HG02852 (cell line): Measurements from ENCODE around the gene ATP8B4.

Experiments used
- ATAC-seq: cut with Tn5 transposase; IDR thresholded peaks from one replicate; pipeline ENCODE4 v1.9.1; 2021; ENCODE audit warnings: mild to moderate bottlenecking, moderate library complexity; ENCODE audit not compliant: unreplicated experiment

ATP8B4 gene

GRCh38 chr15:49901996-49902684, 216.9 kb downstream of the ATP8B4 start:
- no peak for ATAC-seq

GRCh38 chr15:49901321-49901720, 217.7 kb downstream of the ATP8B4 start:
- ATAC-seq = no peak

GRCh38 chr15:49900903-49901235, 218.2 kb downstream of the ATP8B4 start:
- ATAC-seq = no peak

GRCh38 chr15:49900006-49900902, 218.8 kb downstream of the ATP8B4 start:
- ATAC-seq = no peak

GRCh38 chr15:49898575-49899283, 220.3 kb downstream of the ATP8B4 start:
- no peak for ATAC-seq

GRCh38 chr15:49898097-49898496, 220.9 kb downstream of the ATP8B4 start:
- no peak for ATAC-seq

GRCh38 chr15:49895347-49896223, 223.4 kb downstream of the ATP8B4 start:
- ATAC-seq = no peak

GRCh38 chr15:49890689-49891088, 228.3 kb downstream of the ATP8B4 start:
- ATAC-seq = no peak

- ATAC-seq = no peak
Measured at GRCh38 chr15:49889536-49889935, 229.5 kb downstream of the ATP8B4 start.

- ATAC-seq = no peak
Measured at GRCh38 chr15:49888734-49889133, 230.3 kb downstream of the ATP8B4 start.

GRCh38 chr15:49888323-49888693, 230.7 kb downstream of the ATP8B4 start:
- no peak for ATAC-seq

- ATAC-seq = no peak
Measured at GRCh38 chr15:49887659-49888322, 231.2 kb downstream of the ATP8B4 start.

- no peak for ATAC-seq
Measured at GRCh38 chr15:49883121-49883520, 235.9 kb downstream of the ATP8B4 start.

- ATAC-seq = no peak
Measured at GRCh38 chr15:49881866-49882265, 237.2 kb downstream of the ATP8B4 start.

GRCh38 chr15:49881433-49881832, 237.6 kb downstream of the ATP8B4 start:
- no peak for ATAC-seq

GRCh38 chr15:49877873-49878521, 241.0 kb downstream of the ATP8B4 start:
- ATAC-seq = no peak

- ATAC-seq = no peak
Measured at GRCh38 chr15:49877117-49877872, 241.7 kb downstream of the ATP8B4 start.

GRCh38 chr15:49876401-49877038, 242.5 kb downstream of the ATP8B4 start:
- no peak for ATAC-seq
